Suppressor macrophage treated with lipopolysaccharide for 1 hour (primary cell): ENCODE data around the gene BTBD2.

Experiments used
- DNase-seq, 3 donors: peaks; one replicate each; pipeline ENCODE4 v3.0.0-alpha.2; 2020 to 2022

BTBD2 gene

GRCh38 chr19:2015608-2015950 lies at the start of gene BTBD2:
Gene BTBD2, minus strand, starts transcription at chr19:2015714. Its CDS starts 11 bp downstream, at chr19:2015703.
- peak in 2 of 3 donors; percentile 65 to 86 for DNase-seq

GRCh38 chr19:2064788-2065524 lies 49.4 kb upstream of the BTBD2 start:
- DNase-seq = no peak

- DNase-seq = no peak
Observed at GRCh38 chr19:2064395-2064787, 48.9 kb upstream of the BTBD2 start.

GRCh38 chr19:2063824-2064223 lies 48.3 kb upstream of the BTBD2 start:
- DNase-seq = no peak

- no peak for DNase-seq
Observed at GRCh38 chr19:2062770-2063169, 47.3 kb upstream of the BTBD2 start.

GRCh38 chr19:2062389-2062729 lies 46.8 kb upstream of the BTBD2 start:
- no peak for DNase-seq

- DNase-seq = peak; percentile 99 to 100 (median 100)
Observed at GRCh38 chr19:2061495-2062388, 46.2 kb upstream of the BTBD2 start.

- DNase-seq = peak; percentile 83 to 89 (median 88)
Observed at GRCh38 chr19:2060884-2061494, 45.5 kb upstream of the BTBD2 start.

GRCh38 chr19:2059422-2060201 lies 44.1 kb upstream of the BTBD2 start:
- no peak for DNase-seq

- no peak for DNase-seq
Observed at GRCh38 chr19:2058570-2059421, 43.3 kb upstream of the BTBD2 start.

GRCh38 chr19:2057484-2058469 lies 42.3 kb upstream of the BTBD2 start:
- no peak for DNase-seq

GRCh38 chr19:2056837-2057192 lies 41.3 kb upstream of the BTBD2 start:
- no peak for DNase-seq

- no peak for DNase-seq
Observed at GRCh38 chr19:2055931-2056836, 40.7 kb upstream of the BTBD2 start.

- DNase-seq = no peak
Observed at GRCh38 chr19:2054763-2055162, 39.2 kb upstream of the BTBD2 start.

- no peak for DNase-seq
Observed at GRCh38 chr19:2053601-2054389, 38.3 kb upstream of the BTBD2 start.

- no peak for DNase-seq
Observed at GRCh38 chr19:2051773-2052704, 36.5 kb upstream of the BTBD2 start.

GRCh38 chr19:2050991-2051772 lies 35.7 kb upstream of the BTBD2 start, which contains the start of gene MKNK2:
Gene MKNK2, minus strand, starts transcription at chr19:2051244. Its CDS starts 393 bp downstream, at chr19:2050851.
- DNase-seq = peak; percentile 94 to 99 (median 98)
